AG04449 (cell line): Measurements from ENCODE around the gene ZPBP.

ENCODE experiments used
- CTCF ChIA-PET: fragments of 350-600 bp; formaldehyde crosslinking; extraction: SDS; loops from one replicate; lab custom pipeline; 2021; ENCODE audit warnings: antibody characterized with exemption; lab: Yijun Ruan, JAX
- POLR2A ChIA-PET: fragments of 400-600, 350-600 bp; formaldehyde crosslinking; extraction: SDS; loops from one replicate; lab custom pipeline; 2020; ENCODE audit warnings: antibody characterized with exemption, inconsistent platforms; lab: Yijun Ruan, JAX
- DNase-seq: peaks from one replicate; pipeline ENCODE4 v3.0.0-alpha.2; 2010; ENCODE audit warnings: low read depth, low spot score
- H3K4me3 ChIP-seq: 2 replicates; pipeline ENCODE4 v1.5.1; 2011; ENCODE audit warnings: low read depth, mild to moderate bottlenecking, control low read depth, low read length
- TF ChIP-seq, protein P1 (sequence below): IDR thresholded peaks from one replicate; pipeline ENCODE4 v1.5.1; 2011; ENCODE audit warnings: mild to moderate bottlenecking, moderate library complexity, low read length, control low read depth, inconsistent platforms; ENCODE audit not compliant: insufficient read depth; ENCODE audit errors: missing control alignments

Gene ZPBP

DNA sequence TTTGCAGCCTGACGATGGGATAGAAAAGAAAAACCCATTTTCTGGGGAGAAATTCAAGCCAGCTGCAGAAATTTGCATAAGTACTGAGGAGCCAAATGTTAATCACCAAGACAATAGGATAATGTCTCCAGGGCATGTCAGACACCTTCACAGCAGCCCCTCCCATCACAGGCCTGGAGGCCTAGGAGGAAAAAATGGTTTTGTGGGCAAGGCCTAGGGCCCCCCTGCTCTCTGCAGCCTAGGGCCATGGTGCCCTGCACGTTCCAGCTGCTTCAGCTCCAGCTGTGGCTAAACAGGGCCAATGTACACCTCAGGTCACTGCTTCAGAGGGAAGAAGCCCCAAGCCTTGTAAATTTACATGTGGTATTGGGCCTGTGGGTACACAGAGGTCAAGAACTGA lies 161.4 kb downstream of the ZPBP start:
- ChIA-PET CTCF (no interaction called here), POLR2A (no interaction called here)
- DNase-seq: no peak
- TF ChIP-seq, protein P1, sequence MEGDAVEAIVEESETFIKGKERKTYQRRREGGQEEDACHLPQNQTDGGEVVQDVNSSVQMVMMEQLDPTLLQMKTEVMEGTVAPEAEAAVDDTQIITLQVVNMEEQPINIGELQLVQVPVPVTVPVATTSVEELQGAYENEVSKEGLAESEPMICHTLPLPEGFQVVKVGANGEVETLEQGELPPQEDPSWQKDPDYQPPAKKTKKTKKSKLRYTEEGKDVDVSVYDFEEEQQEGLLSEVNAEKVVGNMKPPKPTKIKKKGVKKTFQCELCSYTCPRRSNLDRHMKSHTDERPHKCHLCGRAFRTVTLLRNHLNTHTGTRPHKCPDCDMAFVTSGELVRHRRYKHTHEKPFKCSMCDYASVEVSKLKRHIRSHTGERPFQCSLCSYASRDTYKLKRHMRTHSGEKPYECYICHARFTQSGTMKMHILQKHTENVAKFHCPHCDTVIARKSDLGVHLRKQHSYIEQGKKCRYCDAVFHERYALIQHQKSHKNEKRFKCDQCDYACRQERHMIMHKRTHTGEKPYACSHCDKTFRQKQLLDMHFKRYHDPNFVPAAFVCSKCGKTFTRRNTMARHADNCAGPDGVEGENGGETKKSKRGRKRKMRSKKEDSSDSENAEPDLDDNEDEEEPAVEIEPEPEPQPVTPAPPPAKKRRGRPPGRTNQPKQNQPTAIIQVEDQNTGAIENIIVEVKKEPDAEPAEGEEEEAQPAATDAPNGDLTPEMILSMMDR: no peak
- no peak overlapping the region for H3K4me3 ChIP-seq

DNA sequence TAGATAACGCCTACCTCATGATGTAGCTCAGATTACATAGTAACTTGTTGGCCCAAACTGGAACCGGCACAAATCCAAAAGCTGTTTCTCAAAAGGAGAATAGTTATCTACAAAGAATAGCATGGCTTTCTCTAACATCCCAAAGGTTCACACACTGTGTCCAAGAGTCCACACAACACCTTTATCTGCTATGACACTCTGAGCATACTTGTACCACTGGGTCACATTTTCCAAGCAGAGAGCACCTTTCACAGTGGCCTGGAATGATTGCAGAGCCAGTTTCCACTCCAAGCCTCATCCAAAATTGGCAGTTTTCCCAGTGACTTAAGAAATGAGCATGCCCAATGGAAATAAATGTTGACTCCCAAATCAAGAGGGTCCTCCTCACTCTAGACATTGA lies 164.3 kb downstream of the ZPBP start:
- TF ChIP-seq, protein P1: no peak
- POLR2A ChIA-PET: no interaction called here
- DNase-seq: no peak
- H3K4me3 ChIP-seq: no peak overlapping the region
- CTCF ChIA-PET: no interaction called here

DNA sequence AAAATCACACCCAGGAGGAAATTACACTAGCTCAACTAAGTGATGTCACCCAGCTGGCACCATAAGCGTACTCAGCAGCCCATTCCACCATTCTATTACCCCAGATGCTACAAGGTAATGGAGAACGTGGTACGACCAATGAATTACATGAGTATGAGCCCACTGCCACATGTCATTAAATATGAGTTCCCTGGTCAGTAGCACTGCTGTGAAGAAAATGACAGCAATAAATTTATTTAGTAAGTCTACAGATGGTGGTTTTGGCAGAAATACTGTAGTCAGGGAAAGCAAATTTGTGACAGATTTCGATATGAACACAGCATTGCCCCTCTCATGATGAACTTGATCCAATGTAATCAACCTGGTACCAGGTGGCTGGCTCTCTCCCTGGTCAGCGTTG lies 165.4 kb downstream of the ZPBP start:
- TF ChIP-seq, protein P1: no peak
- ChIA-PET POLR2A (no interaction called here), CTCF (no interaction called here)
- no peak overlapping the region for H3K4me3 ChIP-seq
- DNase-seq: no peak

DNA sequence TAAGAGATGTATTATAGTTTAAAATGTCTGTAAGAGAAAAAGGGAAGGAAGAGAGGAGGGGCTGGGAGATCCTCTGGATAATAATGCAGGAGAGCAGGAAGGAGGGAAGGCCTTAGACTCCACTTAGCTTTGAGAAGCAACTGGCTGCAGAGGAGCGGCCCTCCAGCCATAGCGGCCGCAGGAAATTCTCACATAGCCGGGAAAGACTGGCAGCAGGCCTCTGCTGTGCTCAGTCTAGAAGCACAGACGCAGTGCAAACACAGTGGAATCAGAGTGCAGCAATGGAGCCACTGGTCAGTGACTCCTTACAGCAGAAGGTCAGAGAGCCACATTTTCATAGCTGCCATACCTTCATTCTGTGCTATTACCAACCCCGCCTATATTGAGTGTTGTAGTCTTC lies 166.3 kb downstream of the ZPBP start:
- ChIA-PET CTCF (no interaction called here), POLR2A (no interaction called here)
- TF ChIP-seq, protein P1: no peak
- no peak overlapping the region for H3K4me3 ChIP-seq
- no peak for DNase-seq

DNA sequence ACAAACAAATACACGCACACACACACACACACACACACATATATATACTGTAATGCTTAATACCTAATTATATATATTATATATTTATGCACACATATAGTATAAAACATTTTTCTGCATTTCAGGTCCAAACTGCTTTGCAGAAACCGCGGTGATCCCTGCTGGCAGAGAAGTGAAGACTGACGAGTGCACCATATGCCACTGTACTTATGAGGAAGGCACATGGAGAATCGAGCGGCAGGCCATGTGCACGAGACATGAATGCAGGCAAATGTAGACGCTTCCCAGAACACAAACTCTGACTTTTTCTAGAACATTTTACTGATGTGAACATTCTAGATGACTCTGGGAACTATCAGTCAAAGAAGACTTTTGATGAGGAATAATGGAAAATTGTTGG lies 181.1 kb downstream of the ZPBP start:
- ChIA-PET CTCF (no interaction called here), POLR2A (no interaction called here)
- no peak overlapping the region for H3K4me3 ChIP-seq
- TF ChIP-seq, protein P1: no peak
- DNase-seq: no peak

DNA sequence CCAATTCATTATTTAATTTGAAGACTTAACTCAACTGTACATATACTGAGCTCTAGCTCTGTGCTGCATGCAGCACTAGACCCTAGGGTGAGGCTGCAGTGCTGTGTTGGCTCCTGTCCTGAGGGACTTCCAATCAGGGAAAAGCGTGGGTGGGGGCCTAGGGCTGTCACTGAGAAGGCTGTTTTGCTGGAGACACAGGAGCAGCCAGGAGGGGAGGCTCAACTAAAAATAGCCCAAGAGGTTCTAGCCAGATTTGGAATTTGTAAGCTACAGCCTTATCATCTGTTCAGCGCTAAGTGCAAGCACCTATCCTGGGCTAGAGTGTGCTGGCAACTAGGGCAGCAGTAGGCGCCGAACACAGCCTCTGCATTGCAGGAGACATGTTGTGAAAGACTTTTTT lies 198.5 kb downstream of the ZPBP start:
- H3K4me3 ChIP-seq: no peak overlapping the region
- ChIA-PET CTCF (no interaction called here), POLR2A (no interaction called here)
- TF ChIP-seq, protein P1: no peak
- no peak for DNase-seq
